Body of pancreas (tissue), 4 donors: Measurements from ENCODE around the gene TMEM135.

Experiments
- POLR2A ChIP-seq, 3 donors: fragments of 450-650 bp; IDR thresholded peaks; one replicate each; pipeline ENCODE4 v1.6.1; 2016; ENCODE audit warnings: antibody characterized with exemption in 3 of 3, mild to moderate bottlenecking in 2 of 3
- TF ChIP-seq, protein P1 (sequence below), 7 experiments: fragments of 450-650 bp in 4 of 7; fragments of 200-600 bp in 3 of 7; sonication (generic) in 3 of 7; IDR thresholded peaks; one replicate each; pipeline ENCODE4 v1.5.1; 2016 to 2019; ENCODE audit warnings: antibody characterized with exemption in 7 of 7

- no peak for TF ChIP-seq POLR2A (IDR thresholded peaks at IDR 0.05)
- TF ChIP-seq, protein P1, sequence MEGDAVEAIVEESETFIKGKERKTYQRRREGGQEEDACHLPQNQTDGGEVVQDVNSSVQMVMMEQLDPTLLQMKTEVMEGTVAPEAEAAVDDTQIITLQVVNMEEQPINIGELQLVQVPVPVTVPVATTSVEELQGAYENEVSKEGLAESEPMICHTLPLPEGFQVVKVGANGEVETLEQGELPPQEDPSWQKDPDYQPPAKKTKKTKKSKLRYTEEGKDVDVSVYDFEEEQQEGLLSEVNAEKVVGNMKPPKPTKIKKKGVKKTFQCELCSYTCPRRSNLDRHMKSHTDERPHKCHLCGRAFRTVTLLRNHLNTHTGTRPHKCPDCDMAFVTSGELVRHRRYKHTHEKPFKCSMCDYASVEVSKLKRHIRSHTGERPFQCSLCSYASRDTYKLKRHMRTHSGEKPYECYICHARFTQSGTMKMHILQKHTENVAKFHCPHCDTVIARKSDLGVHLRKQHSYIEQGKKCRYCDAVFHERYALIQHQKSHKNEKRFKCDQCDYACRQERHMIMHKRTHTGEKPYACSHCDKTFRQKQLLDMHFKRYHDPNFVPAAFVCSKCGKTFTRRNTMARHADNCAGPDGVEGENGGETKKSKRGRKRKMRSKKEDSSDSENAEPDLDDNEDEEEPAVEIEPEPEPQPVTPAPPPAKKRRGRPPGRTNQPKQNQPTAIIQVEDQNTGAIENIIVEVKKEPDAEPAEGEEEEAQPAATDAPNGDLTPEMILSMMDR (IDR thresholded peaks at IDR 0.05), result no peak
Measured at GRCh38 chr11:87366763-87367405, 329.1 kb downstream of the TMEM135 start.
